Bronchial epithelial cell (primary cell): ENCODE measurements around the gene IL6. TPM values are rescaled to one million over a fixed set of nuclear protein-coding genes. Genes with fewer than 3 reads are reported as not detected.

Experiments
- DNase-seq: peaks from one replicate; pipeline ENCODE4 v3.0.0-alpha.2; 2010; ENCODE audit warnings: low read depth
- FAIRE-seq: peaks from 2 replicates; lab custom pipeline; 2011; peaks lifted over from hg19 to GRCh38; lab: Jason Lieb, UNC
- H3K27me3 ChIP-seq: 2 replicates; pipeline ENCODE4 v1.5.1; 2011; ENCODE audit warnings: low read length; ENCODE audit not compliant: control insufficient read depth, insufficient read depth
- H3K36me3 ChIP-seq: 2 replicates; pipeline ENCODE4 v1.5.1; 2011; ENCODE audit warnings: low read length; ENCODE audit not compliant: control insufficient read depth, insufficient read depth
- H3K4me3 ChIP-seq: 2 replicates; pipeline ENCODE4 v1.5.1; 2011; ENCODE audit warnings: mild to moderate bottlenecking, low read depth, low read length, control low read depth
- total RNA-seq: library from RNA; depleted of rRNA; stranded (reverse); fragments of >200 nt; gene quantifications from 2 replicates; pipeline ENCODE4 v1.2.1, GENCODE V29; 2014
- TF ChIP-seq, protein P1 (sequence below): IDR thresholded peaks from 2 replicates; pipeline ENCODE4 v1.5.1; 2011; ENCODE audit warnings: mild to moderate bottlenecking, moderate library complexity, low read length, control low read depth, inconsistent platforms; ENCODE audit not compliant: insufficient read depth, severe bottlenecking

IL6 gene
- total RNA-seq, 1 donor from 2014 or later, result 0.53 TPM

DNA sequence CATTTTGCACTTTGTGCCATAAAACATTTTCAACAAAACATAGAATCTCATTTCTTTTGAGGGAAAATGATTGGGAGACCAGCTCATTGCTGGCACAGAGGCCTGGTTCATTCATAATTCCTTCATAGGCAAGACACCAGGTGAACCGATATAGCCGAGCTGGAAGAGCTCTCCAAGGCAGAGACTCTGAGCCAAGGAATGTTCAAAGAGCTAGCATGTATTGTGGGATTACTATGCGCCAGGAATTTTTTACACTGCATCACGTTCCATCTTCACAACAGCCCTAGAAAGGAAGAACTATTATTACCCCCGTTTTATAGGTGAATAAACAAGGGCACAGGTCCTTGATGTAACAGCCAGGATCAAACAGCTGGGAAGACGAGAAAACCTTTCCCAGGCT is 2.1 kb upstream of the IL6 start:
- H3K27me3 ChIP-seq, result no peaks in the 10 kb centered on the region
- H3K4me3 ChIP-seq, result no peak overlapping the region
- DNase-seq (no peak), FAIRE-seq (no peak)
- TF ChIP-seq, protein P1, sequence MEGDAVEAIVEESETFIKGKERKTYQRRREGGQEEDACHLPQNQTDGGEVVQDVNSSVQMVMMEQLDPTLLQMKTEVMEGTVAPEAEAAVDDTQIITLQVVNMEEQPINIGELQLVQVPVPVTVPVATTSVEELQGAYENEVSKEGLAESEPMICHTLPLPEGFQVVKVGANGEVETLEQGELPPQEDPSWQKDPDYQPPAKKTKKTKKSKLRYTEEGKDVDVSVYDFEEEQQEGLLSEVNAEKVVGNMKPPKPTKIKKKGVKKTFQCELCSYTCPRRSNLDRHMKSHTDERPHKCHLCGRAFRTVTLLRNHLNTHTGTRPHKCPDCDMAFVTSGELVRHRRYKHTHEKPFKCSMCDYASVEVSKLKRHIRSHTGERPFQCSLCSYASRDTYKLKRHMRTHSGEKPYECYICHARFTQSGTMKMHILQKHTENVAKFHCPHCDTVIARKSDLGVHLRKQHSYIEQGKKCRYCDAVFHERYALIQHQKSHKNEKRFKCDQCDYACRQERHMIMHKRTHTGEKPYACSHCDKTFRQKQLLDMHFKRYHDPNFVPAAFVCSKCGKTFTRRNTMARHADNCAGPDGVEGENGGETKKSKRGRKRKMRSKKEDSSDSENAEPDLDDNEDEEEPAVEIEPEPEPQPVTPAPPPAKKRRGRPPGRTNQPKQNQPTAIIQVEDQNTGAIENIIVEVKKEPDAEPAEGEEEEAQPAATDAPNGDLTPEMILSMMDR, result no peak
- H3K36me3 ChIP-seq, result no peaks in the 10 kb centered on the region

DNA sequence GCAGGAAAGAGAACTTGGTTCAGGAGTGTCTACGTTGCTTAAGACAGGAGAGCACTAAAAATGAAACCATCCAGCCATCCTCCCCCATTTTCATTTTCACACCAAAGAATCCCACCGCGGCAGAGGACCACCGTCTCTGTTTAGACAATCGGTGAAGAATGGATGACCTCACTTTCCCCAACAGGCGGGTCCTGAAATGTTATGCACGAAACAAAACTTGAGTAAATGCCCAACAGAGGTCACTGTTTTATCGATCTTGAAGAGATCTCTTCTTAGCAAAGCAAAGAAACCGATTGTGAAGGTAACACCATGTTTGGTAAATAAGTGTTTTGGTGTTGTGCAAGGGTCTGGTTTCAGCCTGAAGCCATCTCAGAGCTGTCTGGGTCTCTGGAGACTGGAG is 1.4 kb upstream of the IL6 start:
- no peaks in the 10 kb centered on the region for H3K27me3 ChIP-seq
- DNase-seq, result no peak
- H3K36me3 ChIP-seq, result no peaks in the 10 kb centered on the region
- FAIRE-seq, result no peak
- H3K4me3 ChIP-seq, result no peak overlapping the region
- TF ChIP-seq, protein P1, result no peak

DNA sequence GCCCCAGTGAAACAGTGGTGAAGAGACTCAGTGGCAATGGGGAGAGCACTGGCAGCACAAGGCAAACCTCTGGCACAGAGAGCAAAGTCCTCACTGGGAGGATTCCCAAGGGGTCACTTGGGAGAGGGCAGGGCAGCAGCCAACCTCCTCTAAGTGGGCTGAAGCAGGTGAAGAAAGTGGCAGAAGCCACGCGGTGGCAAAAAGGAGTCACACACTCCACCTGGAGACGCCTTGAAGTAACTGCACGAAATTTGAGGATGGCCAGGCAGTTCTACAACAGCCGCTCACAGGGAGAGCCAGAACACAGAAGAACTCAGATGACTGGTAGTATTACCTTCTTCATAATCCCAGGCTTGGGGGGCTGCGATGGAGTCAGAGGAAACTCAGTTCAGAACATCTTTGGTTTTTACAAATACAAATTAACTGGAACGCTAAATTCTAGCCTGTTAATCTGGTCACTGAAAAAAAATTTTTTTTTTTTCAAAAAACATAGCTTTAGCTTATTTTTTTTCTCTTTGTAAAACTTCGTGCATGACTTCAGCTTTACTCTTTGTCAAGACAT is 574 bp upstream of the IL6 start:
- peak; percentile 74 for DNase-seq
- Histone ChIP-seq H3K36me3 (no peaks in the 10 kb centered on the region), H3K4me3 (no peak overlapping the region), H3K27me3 (no peaks in the 10 kb centered on the region)
- TF ChIP-seq, protein P1, result peak; percentile 78
- FAIRE-seq, result no peak

DNA sequence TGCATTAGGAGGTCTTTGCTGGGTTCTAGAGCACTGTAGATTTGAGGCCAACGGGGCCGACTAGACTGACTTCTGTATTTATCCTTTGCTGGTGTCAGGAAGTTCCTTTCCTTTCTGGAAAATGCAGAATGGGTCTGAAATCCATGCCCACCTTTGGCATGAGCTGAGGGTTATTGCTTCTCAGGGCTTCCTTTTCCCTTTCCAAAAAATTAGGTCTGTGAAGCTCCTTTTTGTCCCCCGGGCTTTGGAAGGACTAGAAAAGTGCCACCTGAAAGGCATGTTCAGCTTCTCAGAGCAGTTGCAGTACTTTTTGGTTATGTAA is 675 bp downstream of the IL6 start:
- Histone ChIP-seq H3K4me3 (no peak overlapping the region), H3K36me3 (no peaks in the 10 kb centered on the region), H3K27me3 (no peaks in the 10 kb centered on the region)
- FAIRE-seq (no peak), DNase-seq (no peak)
- TF ChIP-seq, protein P1, result no peak

DNA sequence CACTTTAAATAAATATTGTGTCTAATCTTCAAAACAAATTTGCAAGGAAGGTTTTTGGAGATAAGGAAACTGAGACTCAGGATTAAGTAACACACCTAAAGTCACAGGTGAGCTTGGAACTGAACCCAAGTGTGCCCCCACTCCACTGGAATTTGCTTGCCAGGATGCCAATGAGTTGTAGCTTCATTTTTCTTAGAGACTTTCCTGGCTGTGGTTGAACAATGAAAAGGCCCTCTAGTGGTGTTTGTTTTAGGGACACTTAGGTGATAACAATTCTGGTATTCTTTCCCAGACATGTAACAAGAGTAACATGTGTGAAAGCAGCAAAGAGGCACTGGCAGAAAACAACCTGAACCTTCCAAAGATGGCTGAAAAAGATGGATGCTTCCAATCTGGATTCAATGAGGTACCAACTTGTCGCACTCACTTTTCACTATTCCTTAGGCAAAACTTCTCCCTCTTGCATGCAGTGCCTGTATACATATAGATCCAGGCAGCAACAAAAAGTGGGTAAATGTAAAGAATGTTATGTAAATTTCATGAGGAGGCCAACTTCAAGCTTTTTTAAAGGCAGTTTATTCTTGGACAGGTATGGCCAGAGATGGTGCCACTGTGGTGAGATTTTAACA is 1.5 kb downstream of the IL6 start:
- FAIRE-seq (no peak), DNase-seq (peak; percentile 66)
- no peak overlapping the region for H3K4me3 ChIP-seq
- no peaks in the 10 kb centered on the region for H3K27me3 ChIP-seq
- H3K36me3 ChIP-seq, result no peaks in the 10 kb centered on the region
- TF ChIP-seq, protein P1, result peak; percentile 55

DNA sequence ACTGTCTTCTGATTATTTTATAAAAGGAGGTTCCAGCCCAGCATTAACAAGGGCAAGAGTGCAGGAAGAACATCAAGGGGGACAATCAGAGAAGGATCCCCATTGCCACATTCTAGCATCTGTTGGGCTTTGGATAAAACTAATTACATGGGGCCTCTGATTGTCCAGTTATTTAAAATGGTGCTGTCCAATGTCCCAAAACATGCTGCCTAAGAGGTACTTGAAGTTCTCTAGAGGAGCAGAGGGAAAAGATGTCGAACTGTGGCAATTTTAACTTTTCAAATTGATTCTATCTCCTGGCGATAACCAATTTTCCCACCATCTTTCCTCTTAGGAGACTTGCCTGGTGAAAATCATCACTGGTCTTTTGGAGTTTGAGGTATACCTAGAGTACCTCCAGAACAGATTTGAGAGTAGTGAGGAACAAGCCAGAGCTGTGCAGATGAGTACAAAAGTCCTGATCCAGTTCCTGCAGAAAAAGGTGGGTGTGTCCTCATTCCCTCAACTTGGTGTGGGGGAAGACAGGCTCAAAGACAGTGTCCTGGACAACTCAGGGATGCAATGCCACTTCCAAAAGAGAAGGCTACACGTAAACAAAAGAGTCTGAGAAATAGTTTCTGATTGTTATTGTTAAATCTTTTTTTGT is 2.3 kb downstream of the IL6 start:
- TF ChIP-seq, protein P1, result no peak
- H3K36me3 ChIP-seq, result no peaks in the 10 kb centered on the region
- FAIRE-seq, result no peak
- DNase-seq, result no peak
- no peak overlapping the region for H3K4me3 ChIP-seq
- H3K27me3 ChIP-seq, result no peaks in the 10 kb centered on the region
